NCI-H82 treated with DMSO at 0.1 percent for 48 hours (cell line): ENCODE measurements around the gene SGTA.

Experiments
- DNase-seq: peaks from one replicate; lab custom pipeline; 2025; ENCODE audit not compliant: unreplicated experiment; lab: John Stamatoyannopoulos, UW

SGTA gene

DNA sequence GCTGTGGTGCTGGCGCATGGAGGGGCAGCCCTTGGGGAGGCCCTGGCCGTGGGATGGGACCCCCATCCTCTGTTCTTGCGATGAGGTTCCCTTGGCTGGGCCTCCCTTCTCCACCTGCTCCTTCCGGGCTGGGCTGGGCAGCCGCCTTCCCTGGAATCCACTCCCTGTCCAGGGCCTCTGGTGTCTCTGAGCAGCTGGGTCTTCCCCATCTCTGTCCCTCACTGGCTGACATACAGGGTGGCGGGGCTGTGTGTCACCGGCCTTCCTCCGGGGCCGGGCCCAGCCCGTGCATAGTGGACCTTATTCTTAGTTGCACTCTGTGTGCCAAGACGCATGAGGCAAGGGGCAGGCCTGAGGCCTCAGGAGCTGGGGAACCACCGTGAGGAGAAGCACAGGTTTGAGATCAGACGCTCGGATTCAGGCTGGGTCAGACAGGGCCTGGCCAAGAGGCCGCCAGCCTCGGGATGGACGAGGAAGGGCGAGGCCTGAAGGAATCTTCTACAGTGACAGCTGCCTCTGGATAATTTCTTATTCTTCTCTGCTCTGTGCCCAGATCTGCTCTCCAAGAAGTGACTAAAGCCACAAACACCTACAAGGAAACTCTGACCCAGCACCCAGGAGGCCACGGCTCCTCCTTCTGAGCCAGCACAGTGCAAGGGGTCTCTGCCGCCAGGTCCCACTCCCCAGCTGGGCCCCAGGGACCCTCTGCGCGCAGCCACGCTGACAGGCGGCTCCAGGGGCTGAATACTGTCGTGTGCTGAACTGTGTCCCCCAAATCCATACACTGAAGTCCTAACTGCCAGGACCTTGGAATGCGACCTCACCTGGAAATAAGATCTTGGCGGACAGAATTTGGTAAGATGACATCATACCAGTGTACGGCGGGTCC is 11.0 kb downstream of the SGTA start:
- no peak for DNase-seq

DNA sequence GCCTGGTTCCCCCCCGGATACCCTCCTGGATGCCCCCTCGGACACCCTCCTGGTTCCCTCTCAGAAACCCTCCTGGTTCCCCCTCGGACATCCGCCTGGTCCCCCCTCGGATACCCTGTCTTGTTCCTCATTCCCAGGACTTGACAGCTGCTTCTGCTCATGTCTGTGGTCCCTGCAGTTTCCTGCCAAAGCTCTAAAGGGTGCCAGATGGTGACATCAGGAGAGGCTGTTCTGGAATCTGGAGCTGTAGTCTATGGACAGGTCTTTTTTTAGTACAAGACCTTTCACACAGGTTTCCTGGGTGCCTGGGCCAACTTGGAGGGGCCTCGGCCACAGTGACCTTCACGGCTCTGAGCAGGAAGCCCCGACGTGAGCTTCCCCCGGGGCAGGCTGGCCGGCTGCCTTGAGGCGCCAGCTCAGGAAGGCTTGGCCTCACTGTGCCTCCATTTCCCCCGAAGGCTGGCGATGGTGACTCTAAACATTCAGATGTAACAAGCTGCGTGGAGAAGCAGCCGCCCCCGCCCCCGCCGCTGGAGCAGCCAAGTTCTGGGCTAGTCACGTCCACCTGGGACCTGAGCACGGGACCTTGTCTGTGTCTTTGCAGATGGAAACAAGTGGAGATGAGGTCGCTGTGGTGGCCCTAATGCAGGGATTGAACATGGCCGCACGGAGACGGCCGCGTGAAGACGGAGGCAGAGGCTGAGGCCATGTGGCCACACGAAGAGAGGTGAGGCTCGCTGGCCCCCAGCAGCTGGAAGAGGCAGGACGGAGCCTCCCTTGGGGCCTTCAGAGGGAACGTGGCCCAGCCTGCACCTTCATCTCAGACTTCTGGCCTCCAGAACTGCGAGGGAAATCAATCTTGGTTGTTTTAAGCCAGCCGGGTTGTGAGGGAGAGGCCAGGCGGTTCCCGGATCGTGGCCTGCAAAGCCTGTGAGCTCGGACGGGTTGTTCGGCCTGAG is 12.7 kb downstream of the SGTA start:
- no peak for DNase-seq

DNA sequence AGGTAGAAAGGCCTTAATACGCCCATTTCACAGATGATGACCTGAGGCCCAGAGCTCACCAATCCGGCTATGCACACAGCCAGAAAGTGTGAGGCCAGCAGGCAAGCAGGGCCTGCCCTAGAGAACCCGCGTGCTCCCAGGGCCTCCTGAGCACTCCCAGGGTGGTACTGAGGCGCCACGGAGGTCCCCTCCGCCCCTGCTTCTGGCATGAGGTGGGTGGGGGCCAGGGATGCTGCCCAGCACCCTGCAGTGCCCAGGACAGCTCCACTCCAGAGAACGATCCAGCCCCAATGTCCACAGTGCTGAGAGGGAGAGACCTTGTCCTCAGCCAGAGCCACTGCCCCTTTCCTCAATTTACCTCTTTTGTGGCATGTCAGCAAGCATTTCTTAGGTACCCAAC is 13.9 kb downstream of the SGTA start:
- DNase-seq = no peak

DNA sequence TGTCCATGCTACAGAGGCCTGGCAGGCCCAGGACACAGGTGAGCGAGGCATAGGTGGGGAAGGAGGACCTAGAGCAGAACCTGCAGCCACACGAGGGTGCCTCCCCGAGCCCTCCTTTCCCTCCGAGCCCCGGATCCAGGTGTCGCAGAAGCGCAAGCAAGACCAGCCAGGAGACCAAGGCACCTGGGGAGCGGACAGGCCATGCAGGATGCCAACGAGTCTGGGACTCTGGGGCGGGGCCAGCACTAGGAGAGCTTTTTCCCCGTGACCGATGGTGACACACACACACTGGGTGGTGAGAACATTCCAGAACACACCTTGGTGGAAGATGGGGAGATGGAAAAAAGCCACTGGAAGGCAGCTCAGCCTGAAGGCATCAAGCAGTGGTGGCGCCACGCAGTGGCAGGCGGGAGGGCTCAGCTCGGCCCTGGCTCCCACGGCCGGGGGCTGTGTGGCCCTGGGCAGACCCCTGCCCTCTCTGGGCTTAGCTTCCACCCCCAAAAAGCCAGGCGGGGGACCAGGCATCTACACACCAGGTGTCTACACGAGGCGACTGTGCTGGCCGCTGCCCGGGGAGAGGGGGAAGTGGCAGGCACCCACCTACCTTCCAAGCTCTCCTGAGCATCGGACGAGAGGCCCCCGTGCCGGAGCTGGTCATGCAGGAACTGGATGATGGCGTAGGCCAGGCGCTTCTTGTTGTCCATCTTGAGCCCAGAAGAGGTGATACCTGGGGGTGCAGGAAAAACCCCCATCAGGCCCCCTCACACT is 14.5 kb downstream of the SGTA start:
- DNase-seq = no peak

DNA sequence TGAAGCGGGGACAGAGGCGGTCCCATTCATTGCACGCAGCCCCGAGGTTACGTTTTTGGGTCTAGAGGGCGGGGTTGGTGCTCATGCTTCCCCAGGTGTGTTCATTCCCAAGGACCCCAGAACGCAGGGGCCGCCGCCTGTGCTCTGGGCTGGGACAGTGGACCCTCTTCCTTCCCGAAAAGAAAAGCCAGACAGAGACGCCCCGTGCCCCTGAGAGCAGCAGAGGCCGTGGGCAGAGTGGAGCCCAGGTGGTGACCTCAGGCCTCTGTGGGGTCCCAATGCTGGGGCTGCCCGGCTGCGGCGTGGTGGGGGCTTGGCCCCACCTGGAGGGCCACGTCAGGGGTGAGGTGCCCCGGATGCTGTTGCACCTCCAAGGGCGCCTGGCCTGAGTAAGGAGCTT is 15.4 kb downstream of the SGTA start:
- no peak for DNase-seq

DNA sequence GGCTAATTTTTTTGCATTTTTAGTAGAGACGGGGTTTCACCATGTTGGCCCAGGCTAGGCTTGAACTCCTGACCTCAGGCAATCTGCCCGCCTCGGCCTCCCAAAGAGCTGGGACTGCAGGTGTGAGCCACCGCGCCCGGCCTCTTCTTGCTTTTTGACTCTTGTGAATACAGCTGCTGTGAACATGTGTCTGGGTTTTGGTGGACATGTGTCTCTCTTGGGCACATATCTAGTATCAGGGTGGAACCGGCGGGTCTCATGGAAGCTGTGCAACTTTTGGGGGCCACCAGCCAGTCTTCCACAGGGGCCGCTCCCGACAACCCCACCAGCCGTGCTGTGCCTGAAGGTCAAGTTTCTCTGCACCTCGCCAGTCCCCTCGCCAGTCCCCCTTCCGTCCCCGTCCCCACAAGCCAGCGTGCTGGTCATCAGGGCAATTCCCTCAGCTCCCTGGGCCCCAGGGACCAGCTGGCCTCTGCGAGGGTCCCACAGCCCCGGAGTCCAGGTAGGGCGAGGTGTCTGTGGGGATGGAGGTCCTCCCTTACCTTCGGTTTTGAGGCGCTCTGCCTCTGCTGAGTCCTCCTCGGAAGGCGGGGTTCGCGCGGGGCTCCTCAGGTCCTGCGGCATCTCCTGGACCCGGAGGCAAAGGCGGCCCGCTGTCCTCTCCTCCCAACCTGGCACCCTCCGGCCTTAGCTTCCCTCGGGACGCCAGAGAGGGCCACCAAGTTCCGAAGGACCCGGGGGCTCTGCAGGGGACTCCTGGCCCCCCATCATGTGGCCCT is 16.3 kb downstream of the SGTA start:
- DNase-seq = no peak

DNA sequence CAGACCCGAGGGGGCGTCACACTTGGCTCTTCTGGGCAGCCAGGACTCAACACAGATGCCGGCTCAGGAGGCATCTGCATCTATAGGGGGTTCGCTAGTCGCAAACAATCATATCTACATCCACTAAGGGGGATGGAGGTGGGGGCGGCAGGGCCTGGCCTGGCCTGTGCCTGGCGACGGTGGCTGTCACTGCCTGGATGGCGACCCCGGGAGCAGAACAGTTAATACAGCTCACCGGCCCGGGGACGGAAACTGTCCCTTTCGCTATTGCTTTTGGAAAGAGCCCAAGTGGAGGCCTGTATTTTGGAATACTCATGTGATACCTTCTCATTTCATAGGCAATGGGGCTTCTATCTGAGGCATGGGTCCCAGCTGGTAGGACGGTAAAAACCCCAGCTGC is 17.7 kb downstream of the SGTA start:
- no peak for DNase-seq

DNA sequence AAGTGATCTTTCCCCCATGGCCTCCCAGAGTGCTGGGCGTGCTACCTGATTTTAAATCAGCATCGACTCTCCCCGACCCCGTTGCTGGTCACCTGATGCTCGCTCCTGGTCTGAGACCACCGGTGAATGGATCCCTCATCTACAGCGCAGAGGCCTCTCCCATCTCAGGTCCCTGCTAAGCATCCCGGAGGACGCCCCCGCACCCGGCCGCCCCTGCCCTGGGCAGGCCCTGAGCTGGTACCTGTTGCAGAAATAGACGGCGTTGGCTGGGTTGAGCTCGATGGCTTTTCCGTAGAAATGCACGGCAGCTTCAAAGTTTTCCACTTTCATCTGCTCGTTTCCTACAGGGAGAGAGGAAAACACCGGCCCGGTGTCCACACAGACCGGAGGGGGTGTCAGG is 18.1 kb downstream of the SGTA start:
- DNase-seq = no peak

DNA sequence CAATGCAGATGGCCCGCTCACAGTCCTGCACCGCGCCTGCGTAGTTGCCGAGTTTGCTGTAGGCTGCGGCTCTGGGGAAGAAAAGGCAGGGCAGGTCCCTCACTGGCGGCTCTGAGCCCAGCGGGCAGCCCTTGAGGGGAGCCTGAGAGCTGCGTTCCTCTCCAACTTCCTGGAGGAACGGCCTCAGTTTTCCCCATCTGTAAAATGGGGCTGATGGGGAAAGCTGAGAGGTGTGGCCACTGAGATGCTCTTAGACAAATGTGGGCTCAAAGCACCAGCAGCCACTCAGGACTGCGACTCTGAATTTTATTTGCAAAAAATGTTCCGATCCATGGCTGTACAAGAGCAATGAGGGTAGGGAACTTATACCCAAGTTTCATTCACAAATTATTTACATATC is 19.4 kb downstream of the SGTA start:
- no peak for DNase-seq

DNA sequence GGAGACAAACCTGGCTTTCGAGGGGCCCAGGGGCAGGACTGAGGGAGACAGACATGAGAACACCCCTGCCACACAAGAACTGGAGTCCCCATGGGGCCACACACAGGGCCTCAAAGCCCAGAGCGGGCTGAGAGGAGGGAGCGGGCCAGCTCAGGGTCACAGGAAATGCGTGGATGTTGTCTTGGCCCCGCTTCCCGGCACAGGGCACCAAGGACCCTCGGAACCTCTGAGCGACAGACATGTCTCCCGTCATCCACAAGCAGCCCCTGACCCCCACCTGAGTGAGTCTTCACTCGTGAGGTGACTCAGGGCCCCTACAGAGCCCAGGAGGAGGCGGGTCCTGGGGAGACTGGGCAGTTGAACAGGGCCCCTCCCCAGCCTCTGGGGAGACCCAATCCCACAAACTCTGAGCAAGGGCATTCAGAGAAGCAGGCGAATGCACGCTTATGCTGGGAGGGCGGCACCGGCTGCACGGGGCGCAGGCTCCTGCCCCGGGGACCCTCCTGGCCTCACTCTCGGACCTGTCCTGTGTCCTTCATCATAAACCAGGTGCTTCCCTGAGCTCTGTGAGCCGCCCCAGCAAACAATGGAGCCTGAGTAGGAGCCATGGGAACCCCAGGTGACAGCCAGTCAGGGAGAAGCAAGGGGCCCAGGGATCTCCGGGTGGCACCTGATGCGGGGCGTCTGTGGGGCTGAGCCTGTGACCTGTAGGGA is 20.1 kb downstream of the SGTA start:
- DNase-seq = no peak

DNA sequence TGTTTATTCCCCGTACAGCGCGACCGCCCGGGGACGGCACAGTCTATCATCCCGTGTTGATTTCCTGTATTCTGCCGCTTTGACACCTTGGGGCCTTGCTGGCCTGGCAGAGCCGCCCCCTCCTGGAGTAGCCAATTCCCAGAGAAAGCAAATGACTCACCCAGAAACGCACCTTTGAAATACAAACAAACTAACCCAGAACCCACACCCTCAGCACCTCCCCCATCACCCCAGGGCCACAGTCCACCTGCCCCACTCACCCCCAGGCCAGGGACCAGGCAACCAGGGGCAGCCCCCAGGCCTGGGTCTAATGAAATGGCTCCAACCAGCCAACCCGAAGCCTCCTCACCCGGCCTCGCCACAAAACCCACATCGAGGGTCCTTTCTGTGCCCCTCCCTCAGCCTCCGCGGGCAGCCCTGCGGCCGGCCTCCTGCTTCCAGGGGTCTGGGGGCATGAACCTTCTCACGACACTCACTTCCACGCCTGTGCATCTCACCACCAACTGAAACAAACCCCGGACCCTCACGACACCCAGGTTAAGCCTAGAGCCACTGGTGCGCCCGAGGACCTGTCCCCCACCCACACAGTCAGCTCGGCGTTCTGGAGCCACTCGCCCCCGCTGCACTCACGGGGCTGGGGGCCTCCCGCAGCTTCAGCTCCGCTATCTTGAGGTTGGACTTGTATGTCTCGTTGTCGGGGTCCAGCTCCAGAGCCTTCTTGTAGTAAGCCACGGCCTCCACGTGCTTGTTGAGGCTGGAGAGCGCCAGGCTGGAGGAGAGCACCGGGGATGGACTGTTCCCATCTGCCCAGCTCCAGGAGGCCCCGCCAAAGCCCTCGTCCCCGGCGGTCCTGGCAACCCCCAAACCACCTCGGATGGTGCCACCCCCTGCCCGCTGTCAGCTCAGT is 20.9 kb downstream of the SGTA start:
- no peak for DNase-seq

DNA sequence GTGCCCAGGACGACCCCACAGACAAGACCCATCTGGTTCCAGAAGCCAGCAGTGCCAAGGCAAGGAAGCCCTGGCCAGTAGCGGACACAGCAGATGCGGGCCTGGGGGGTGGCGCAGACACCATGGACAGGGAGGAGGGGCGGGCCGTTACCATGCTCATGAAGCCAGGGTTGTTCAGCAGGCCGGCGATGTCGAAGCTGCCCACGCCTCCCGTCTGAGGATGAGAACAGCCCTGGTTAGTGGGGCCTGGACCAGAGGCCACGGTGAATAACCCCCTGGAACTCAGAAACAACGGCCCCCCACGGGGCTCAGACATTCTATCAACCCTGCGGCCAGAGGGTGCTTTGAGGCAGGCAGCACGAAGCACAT is 21.8 kb downstream of the SGTA start:
- DNase-seq = no peak

DNA sequence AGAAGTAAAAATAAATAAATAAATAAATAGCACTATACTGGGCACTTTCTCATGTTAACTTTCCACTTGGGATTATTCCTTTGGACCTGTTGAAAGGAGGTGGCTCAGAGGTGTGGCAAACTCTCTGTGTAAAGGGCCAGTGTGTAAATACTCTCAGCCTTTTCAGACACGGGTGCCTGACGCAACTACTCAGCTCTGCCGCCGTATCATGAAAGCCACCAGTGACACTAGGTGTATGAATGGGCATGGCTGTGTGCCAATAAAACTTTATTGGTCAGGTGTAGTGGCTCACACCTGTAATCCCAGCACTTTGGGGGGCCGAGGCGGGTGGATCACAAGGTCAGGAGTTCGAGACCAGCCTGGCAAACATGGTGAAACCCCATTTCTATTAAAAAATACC is 23.1 kb downstream of the SGTA start:
- no peak for DNase-seq

DNA sequence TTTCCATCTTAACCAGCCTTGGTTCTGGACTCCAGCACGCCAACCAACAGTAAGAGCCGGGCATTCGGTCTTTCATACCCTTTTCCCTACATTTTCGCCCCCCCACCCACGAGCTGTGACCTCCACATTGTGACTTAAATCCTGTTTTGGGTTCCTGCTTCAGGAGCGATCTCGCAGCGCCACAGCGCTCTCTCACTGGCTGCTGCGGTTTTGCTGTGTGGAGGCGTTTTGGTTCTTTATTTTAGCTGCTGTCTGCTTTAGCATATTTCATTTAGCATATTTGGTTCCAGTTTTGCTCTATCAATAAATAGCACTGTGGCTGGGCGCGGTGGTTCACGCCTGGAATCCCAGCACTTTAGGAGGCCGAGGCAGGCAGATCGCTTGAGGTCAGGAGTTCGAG is 23.7 kb downstream of the SGTA start:
- no peak for DNase-seq

DNA sequence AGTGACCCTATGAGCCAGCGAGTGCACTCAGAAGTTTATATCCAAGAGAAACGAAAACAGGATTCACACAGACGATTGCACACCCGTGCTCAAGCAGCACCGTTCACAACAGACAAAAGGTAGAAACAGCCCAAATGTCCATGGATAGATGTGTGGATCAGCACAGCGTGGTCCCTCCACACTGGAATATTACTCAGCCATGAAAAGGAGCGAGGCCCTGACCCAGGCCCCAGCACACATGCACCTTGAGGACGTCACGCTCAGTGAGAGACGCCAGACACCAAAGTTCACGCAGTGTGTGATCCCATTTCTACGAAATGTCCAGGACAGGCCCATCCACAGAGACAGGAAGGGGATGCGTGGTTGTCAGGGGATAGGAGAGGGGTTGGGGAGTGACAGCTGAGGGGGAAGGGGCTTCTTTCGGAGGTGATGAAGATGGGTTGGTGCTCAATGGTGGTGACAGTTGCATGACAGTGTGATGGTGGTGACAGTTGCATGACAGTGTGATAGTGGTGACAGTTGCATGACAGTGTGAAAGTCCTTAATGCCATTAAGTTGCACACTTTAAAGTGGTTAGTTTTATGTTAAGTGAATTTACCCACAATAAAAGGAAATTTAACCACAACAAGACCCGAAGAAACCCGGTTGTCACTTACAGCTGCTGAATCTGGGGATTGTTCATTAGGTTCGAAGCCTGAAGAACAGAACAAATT is 24.3 kb downstream of the SGTA start:
- no peak for DNase-seq

DNA sequence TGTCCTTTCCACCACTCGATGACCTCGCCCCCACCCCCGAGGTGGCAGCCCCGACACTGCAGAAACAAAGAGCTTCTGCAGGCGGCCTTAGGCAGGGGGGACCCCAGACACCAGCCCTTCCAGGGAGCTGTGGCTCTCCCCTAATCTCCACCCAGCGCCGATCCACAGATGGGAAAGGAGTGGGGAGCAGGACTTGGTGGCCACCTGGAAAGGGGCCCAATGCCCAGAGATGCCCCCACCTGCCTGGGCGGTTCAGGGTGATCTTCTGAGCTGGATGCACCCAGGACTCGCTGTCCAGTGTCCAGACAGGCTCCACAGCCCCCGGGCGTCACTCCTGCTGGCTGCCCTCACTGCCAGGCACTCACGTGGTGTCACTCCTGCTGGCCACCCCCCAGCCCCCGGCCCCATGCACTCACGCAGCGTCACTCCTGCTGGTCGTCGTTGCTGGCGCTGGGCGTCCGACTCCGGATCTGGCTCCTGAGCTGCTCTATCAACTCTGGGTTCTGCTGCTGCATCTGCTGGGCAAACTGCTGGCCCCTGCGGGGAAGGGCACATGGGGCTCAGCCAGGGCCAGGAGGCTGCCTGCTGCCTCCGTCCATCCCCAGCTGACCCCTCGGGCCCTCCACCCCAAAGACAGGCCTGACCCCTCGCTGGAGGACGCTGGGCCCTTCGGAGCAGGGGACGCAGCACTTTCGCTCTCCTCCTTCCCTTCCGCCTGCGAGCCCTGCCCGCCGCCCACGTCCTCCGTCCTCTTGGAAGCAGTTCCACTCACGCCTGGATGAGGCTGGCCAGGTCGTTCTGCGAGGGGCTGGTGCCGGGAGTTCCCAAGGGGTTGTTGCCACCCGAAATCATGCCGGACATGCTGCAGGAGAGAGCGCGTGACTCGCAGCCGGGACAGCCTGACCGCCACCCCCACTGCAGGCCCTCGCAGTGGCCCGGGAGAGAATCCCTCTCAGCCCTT is 25.9 kb downstream of the SGTA start:
- DNase-seq = no peak

DNA sequence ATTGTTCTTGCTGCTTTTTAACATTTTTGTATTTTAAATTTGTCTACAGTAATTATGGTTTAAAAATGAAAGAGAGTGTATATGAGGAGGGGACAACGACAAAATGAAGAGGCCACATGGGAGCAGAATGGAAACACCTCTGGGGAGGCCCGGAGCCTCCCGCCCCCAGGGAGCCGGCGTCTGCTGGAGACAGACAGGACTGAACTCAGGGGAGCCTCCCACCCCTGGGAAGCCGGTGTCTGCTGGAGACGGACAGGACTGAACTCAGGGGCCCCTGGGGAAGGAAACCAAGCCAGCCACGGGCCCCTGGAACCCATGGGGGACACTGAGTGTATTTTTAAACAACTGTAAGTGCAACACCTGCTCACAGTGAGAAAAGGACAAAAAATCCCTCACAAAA is 26.6 kb downstream of the SGTA start:
- DNase-seq = no peak
